ENCODE results near the gene GLIS1.

The GLIS1 gene

DNA sequence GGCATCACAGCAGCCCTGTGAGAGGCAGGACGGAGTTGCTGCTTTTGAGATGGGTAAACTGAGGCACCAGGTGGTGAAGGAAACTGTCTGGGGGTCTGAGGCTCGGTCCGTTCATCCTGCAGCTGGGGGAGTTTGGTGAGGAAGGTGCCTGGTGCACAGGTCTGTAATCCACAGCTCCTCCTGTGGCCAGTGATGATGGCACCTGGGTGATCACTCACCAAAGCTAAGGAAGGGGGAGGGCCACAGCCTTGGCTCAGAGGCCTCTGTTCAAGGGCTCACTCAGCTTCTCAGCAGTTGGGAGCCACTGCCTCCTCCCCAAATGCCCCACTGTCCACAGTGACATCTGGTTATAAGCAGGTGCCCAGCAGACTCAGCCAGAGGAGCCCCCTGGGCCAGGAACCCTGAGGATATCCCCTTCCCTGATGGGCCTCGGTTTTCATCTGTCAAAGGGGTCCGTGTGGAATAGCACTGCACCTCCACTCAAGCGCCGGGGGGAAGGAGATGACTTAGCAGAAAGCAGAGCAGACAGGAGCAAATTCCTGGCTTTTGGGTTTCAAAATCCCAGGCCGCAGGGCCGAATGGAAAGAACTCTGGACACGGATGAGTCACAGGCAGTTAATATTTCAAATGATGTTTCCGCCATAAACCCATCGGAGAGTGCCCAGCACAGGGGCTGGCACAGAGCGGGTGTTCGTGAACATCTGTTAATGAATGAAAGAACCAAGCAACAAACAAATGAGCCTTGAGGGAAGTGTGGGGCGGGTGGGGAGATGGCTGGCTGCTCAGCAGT, 197.0 kb downstream of the GLIS1 start:
- DNase-seq, result no peak

- no peak for DNase-seq
Observed at GRCh38 chr1:53541263-53541625, 197.7 kb downstream of the GLIS1 start.

DNA sequence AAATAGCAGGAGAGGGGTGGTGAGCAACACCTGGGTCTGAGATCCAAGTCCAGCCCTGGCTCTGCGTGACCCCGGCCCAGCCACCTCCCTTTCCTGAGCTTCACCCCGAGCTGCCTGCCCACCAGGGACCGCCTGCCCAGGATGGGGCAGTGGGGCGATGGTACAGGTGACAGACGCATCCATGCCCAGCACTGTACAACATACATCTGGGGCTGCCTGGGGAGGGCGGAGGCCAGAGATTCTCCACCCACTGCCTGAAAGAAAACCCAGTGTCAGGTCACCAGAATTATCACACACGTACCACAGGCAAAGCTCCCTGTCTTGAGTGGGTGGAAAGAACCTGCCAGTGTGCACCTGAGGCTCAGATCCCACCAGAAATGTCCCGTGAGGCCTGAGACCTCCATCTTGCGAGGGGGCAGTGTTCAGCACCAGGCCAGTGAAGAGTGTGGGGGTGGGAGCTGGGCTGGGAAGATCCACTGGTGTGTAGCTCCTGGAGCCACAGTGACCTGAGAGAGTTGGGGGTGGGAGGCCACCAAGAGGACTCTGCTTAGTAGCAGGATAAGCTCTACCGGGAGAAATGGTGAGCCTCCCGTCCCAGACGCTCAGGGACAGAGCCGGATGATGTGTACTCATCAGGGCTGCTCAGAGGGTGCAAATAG, 198.2 kb downstream of the GLIS1 start:
- DNase-seq, result no peak

GRCh38 chr1:53539711-53540603, 199.0 kb downstream of the GLIS1 start:
- no peak for DNase-seq

- DNase-seq, result no peak
Observed at GRCh38 chr1:53539226-53539625, 199.7 kb downstream of the GLIS1 start.

DNA sequence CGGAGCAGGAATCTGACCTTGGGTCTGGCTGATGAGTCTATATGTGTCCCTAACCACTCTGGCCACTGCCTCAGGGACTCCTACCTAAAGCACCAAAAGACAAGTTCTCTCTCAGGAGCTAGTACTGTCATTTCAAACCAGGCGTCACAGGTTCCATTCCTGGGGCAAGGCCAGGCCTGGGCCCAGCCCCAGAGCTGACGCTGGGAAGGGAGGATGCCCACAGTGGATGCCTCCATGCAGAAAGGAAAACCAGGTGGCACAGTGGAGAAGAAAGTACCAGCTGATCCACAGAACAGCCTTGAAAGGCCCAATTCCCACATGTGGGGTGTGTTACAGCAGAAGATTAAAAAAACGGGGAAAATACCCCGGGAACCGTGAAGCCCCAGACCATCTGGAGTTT, 202.4 kb downstream of the GLIS1 start:
- no peak for DNase-seq

- DNase-seq, result no peak
Observed at GRCh38 chr1:53535846-53536245, 203.1 kb downstream of the GLIS1 start.

GRCh38 chr1:53535226-53535625, 203.7 kb downstream of the GLIS1 start:
- DNase-seq, result no peak

DNA sequence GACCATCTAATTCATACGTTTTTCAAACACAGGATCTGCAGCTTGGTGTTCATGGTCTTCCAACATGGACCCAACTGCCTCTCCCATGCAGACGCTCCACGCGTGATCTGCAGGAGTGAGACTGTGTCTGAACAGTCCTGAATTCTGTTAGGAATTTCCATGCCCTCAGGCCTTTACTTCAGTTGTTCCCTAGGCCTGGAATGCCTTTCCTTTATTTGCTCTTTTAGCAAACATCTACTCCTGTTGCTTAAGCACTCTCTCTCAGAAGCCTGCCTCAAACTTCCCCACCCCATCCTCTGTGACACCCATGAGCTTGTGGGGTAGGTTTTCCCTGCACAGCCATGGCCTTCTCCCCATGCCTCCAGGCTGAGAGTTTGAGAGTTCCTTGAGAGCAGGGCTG, 206.1 kb downstream of the GLIS1 start:
- DNase-seq, result no peak

DNA sequence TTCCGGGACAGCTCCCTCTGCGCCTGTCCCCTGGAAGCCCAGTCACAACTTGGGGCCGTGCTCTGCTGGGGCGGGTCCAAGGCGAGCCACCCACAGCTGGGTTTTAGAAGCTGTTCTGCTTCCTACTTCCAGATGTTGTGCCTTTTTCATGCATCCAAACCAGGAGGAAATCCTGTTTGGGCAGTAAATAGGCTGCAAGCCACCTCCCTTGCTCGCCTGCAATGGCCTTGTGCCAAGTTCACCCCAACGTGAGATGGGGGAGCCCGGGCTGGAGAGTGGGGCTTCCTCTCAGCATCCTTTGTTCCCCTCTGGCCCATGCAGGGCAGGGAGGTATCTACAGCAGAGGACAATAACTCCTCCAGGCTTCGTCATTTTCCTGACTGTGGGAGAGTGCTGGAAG, 206.6 kb downstream of the GLIS1 start:
- DNase-seq, result no peak

DNA sequence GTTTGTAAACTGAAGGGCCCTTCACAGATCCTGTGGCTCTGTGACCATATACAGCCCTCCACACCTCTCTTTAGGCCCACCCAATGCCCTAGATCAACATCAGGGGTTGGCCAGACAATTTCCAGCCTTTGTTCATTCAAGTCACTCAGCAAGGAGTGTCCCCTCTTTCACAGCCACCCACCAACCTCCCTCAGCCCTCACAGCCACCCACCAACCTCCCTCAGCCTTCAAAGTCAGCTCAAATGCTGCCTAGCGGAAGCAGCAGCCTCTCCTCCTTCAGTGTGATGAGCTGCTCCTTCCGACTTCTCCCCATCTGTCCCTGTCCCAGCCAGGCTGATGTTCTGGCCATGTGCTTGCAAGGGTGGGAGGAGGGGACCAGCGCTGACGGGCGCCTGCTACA, 208.4 kb downstream of the GLIS1 start:
- DNase-seq, result no peak

GRCh38 chr1:53529555-53529954, 209.4 kb downstream of the GLIS1 start:
- no peak for DNase-seq

DNA sequence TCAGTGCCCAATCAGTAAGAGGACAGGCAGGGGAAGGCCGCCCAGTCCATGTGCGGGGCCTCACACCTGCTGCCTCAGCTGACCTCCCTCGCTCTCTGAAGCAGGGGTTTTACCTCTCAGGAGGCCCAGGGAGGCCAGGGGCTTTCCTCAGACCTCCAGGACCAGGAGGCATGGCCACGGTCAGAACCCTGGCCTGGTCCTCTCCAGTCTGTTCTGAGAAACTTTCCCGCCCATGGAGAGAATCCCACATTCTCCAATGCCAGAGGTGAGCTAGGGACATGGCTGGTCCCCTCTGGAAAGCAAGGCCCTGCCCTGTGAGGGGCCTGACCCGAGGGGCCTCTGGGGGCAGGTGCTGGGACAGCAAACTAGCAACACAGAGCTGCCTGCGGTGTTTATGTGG, 211.6 kb downstream of the GLIS1 start:
- DNase-seq, result no peak

- no peak for DNase-seq
Observed at GRCh38 chr1:53526451-53527101, 212.4 kb downstream of the GLIS1 start.

DNA sequence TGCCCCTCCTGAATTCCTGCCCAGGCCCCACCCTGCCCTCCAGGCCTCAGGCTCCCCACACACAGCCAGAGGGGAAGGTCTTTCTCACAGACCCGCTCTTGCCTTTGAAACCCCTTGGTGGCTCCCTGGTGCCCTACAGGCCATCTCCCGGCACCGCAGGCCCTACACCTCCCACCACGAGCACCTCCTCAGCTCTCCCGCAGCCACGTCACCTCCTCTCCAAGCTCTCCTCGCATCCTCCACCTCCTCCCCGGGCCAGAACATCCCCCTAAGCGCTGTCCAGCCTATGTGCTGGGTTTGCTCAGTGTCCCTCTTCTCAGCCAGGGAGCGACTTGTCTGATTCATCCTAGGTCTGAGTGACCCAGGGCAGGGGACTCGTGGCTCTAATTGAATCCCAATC, 213.4 kb downstream of the GLIS1 start:
- no peak for DNase-seq

DNA sequence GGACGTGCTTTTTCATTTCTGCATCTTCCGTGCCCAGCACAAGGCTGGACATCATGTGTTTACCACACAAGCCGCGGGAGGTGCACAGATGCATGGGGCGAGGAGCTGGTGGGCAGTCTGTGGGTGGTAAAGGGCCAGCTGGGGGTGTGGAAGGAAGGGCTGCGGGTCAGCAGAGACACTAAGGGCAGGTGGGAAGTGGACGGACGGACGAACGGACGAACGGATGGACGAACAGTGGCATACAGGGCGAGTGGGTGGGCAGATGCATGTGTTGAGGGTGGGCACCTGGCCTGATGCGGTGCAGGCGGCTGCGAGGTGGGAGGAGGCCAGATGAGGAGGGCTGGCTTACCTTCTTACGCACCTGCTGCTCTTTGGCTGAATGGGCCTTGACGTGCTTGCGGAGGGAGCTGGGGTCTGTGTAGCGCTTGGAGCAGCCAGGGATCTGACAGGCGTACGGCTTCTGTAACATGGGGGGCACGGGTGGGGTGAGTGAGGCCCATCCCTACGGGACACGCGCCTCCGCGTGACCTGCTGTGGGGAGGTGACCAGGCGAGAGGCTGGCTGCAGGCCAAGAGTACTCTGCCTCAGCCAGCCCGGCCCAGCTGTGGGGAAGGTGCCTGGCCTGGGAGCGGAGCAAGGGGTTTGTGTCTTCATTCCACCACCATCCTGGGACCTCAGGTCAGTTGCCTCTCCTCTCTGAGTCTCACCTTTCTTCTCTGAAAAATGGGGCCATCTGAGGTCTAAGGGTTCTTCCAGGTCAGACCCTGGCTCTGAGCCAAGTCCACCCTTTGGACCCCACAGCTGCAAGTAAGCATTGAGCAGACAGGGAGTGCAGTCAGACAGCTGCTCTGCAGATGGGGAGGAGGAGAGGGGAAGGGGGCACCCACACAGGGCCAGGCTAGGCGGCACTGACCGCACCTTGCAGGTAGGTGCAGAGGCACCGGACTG, 214.3 kb downstream of the GLIS1 start:
- DNase-seq, result no peak

DNA sequence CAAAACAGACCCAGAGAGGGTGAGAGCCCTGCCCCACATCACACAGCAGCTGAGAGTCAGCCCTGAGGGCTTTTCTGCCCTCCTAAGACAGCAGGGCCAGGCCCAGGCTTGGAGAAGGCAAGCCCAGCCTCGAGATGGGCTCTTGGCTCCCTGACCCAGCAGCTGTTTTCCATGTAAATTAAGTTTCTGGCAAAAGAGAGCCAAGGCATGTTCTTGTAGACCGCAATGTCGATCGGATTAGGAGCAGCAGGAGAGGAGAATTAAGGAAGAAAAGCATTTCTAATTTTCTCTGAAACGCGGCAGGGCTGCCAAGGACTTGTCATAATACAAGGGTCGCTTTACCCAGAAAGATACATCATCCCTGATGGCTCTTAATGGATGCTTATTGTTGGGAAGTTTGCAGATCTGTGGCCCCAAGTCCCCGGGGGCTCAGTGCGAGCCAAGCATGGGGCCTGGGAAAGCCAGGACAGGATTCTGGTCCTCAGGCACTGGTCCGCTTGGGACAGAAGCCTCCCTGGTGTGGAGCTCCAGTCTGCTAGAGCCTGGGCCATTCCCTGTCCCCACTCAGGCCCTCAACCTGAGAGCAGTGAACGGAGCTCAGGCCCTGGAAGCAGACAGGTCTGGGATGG, 216.9 kb downstream of the GLIS1 start:
- no peak for DNase-seq

- DNase-seq, result no peak
Observed at GRCh38 chr1:53520481-53520880, 218.5 kb downstream of the GLIS1 start.

- no peak for DNase-seq
Observed at GRCh38 chr1:53519421-53519820, 219.5 kb downstream of the GLIS1 start.

GRCh38 chr1:53518775-53519174, 220.2 kb downstream of the GLIS1 start:
- no peak for DNase-seq

GRCh38 chr1:53517821-53518352, 221.1 kb downstream of the GLIS1 start:
- DNase-seq, result no peak

Data from midbrain (tissue), 1 donor.